Ovary (tissue), 10 donors: ENCODE data around the gene WEE2. TPM values are rescaled to one million over a fixed set of nuclear protein-coding genes. Genes with fewer than 3 reads are reported as not detected.

Experiments
- DNase-seq, 5 donors: peaks; one replicate each; pipeline ENCODE4 v3.0.0-alpha.2; 2019 to 2020
- H3K27ac ChIP-seq, 2 donors: fragments of 200-600 bp; one replicate each; pipeline versions ENCODE4 v1.5.1 to v1.8.0; 2019 to 2022
- H3K27me3 ChIP-seq: fragments of 200-600 bp; one replicate; pipeline ENCODE4 v1.8.0; 2022
- H3K36me3 ChIP-seq: fragments of 200-600 bp; sonication (generic); one replicate; pipeline ENCODE4 v1.5.1; 2019
- H3K4me1 ChIP-seq: one replicate; pipeline ENCODE4 v1.8.1; 2013; ENCODE audit warnings: mild to moderate bottlenecking, moderate library complexity; ENCODE audit not compliant: insufficient read depth
- H3K4me3 ChIP-seq: fragments of 200-600 bp; sonication (generic); one replicate; pipeline ENCODE4 v1.5.1; 2017
- H3K9me3 ChIP-seq, 2 donors: fragments of 200-600 bp in 1 of 2; sonication (generic) in 1 of 2; one replicate each; pipeline versions ENCODE4 v1.5.1 to v1.8.1; 2013 to 2019; ENCODE audit warnings: mild to moderate bottlenecking in 1 of 2, moderate library complexity in 1 of 2
- EP300 ChIP-seq: sonication (generic); formaldehyde crosslinking; IDR thresholded peaks from one replicate; pipeline ENCODE4 v1.6.1; 2017; ENCODE audit warnings: antibody characterized with exemption
- POLR2A ChIP-seq: fragments of 450-650 bp; IDR thresholded peaks from one replicate; pipeline ENCODE4 v1.6.1; 2017; ENCODE audit warnings: antibody characterized with exemption, mild to moderate bottlenecking, moderate library complexity
- WGBS, 3 donors: extraction: QIAGEN DNeasy Blood & Tissue Kit in 1 of 3; methylation state at CpG; one replicate each; pipeline versions ENCODE4 v1.1.5 to v1.1.7; 2013 to 2017; 5-methylcytosine and 5-hydroxymethylcytosine counted together
- intact Hi-C, 4 donors: fragments of 100-400 bp; cut with DNase I; formaldehyde crosslinking; loops; one replicate each; pipeline versions ENCODE4 v1.11.0 to v1.15.1; 2022 to 2023
- long read RNA-seq, 3 donors: library from polyadenylated mRNA in 2 of 3; unstranded in 2 of 3; transcript quantifications; one replicate each; pipeline ENCODE4 v2.0.0 and lab custom pipeline, GENCODE V29; 2021 to 2026
- polyA plus RNA-seq, 2 donors: library from polyadenylated mRNA; stranded (reverse); fragments of 200-250 nt in 1 of 2; fragments of 350-450 nt in 1 of 2; fragmentation: Illumina TruSeq in 1 of 2; extraction: RNeasy Lipid Tissue Mini Kit (QIAGEN cat#74804) in 1 of 2; gene quantifications; one replicate each; pipeline ENCODE4 v1.2.3, GENCODE V29; 2013 to 2014
- total RNA-seq, 7 donors: library from RNA; depleted of rRNA in 2 of 7; stranded (reverse); fragments of >200 nt in 2 of 7; fragmentation: NEBNext Ultra II Directional in 3 of 7; extraction: Animal tissue kit (Norgen Biotek cat#: 25700) in 3 of 7; gene quantifications; one replicate each; pipeline versions ENCODE4 v1.1.0 to v1.2.4, GENCODE V29; 2016 to 2023
- TF ChIP-seq, protein P1 (sequence below), 3 donors: fragments of 450-650 bp in 2 of 3; fragments of 200-600 bp in 1 of 3; IDR thresholded peaks; one replicate each; pipeline versions ENCODE4 v1.5.1 to v1.8.0; 2016 to 2022; ENCODE audit warnings: antibody characterized with exemption in 3 of 3, mild to moderate bottlenecking in 1 of 3
- donor health status: DM: no; HTN: no; CAD: no; lungs with moderate emphysema.
- donor health status: DM: no; HTN: no; CAD: no.
- donor health status: Bipolar disorder and iron deficiency.
- donor health status: DM: yes; HTN: yes; CAD: no.
- donor health status: DM: no; HTN: no; CAD: no.
- donor health status: DM: yes; HTN: yes; CAD: no.

The WEE2 gene
- under 1 TPM in 3 of 7 donors, not detected in 4; 0.07 to 0.27 (median 0.20) TPM for total RNA-seq
- polyA plus RNA-seq, result under 1 TPM in 1 of 2 donors, not detected in 1; 0.11 TPM
- long read RNA-seq, donor 1, partial matches to known transcripts, result 0 of 1 reads
- long read RNA-seq, donor 1, other reads (novel, unspliced or antisense), result 1 of 1 reads
- long read RNA-seq, donor 2, result 0 reads
- long read RNA-seq, donor 3, partial matches to known transcripts, result 0 of 1 reads
- long read RNA-seq, donor 3, other reads (novel, unspliced or antisense), result 1 of 1 reads

DNA sequence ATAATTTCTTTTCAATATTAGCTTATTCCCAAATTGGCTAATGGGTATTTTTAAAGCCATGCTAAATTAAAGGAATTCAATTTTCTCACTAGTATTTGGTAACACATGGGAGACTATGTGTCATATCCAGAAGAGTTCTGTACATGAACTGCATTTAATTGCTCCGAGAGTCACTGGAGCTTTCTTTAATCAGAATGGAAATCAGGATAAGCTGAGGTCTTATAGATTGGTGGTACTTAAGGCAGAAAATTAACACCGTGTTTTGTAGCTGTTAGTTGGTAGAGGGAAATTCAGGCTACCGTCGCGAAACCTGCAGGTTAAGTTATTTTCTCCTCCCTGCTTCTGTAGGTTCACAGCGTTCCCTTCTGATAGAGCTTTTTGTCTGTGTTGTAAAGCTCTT, at the start of gene WEE2:
Gene WEE2 (plus strand): TSS at position 3 of the 400 bp plus-strand sequence. CDS start 406 bp downstream, outside the sequence.
- no peaks in the 10 kb centered on the region for H3K9me3 ChIP-seq
- H3K4me3 ChIP-seq, result no peak within 1 kb of the TSS
- WGBS, 3 donors, result 85 to 91% (median 90%) methylated on average over 6 of the region's 6 CpGs
- H3K27ac ChIP-seq, result no peak within 1 kb of the TSS
- TF ChIP-seq POLR2A (no peak), EP300 (no peak)
- TF ChIP-seq, protein P1, sequence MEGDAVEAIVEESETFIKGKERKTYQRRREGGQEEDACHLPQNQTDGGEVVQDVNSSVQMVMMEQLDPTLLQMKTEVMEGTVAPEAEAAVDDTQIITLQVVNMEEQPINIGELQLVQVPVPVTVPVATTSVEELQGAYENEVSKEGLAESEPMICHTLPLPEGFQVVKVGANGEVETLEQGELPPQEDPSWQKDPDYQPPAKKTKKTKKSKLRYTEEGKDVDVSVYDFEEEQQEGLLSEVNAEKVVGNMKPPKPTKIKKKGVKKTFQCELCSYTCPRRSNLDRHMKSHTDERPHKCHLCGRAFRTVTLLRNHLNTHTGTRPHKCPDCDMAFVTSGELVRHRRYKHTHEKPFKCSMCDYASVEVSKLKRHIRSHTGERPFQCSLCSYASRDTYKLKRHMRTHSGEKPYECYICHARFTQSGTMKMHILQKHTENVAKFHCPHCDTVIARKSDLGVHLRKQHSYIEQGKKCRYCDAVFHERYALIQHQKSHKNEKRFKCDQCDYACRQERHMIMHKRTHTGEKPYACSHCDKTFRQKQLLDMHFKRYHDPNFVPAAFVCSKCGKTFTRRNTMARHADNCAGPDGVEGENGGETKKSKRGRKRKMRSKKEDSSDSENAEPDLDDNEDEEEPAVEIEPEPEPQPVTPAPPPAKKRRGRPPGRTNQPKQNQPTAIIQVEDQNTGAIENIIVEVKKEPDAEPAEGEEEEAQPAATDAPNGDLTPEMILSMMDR (IDR thresholded peaks at IDR 0.05), result no peak
- intact Hi-C loops, result no loop called here
- H3K27me3 ChIP-seq, result no peaks in the 10 kb centered on the region
- no peaks in the 10 kb centered on the region for H3K36me3 ChIP-seq
- DNase-seq, result no peak
- H3K4me1 ChIP-seq, result no peaks in the 10 kb centered on the region

DNA sequence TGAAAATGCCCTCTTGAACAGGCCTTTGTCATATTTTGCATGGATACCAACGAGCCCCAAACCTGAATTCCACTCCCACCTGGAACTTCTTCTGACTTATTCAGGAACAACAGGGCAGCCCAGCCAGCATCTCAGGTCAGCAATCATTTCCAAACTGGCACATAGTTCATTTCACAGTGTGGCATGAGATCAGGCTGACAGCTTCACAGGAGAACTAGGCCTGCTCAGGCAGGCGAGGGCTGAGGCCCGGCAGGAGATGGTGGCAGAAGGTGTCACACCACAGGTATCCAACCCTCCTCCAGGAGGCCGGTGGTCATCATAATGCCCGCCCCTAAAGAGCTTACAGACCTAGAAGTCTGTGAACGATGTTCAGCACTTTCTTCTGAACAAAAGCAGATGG, 48.7 kb upstream of the WEE2 start:
- no peaks in the 10 kb centered on the region for H3K9me3 ChIP-seq
- no peaks in the 10 kb centered on the region for H3K4me1 ChIP-seq
- H3K4me3 ChIP-seq, result no peak overlapping the region
- TF ChIP-seq EP300 (no peak), POLR2A (no peak)
- TF ChIP-seq, protein P1 (IDR thresholded peaks at IDR 0.05), result no peak
- H3K27ac ChIP-seq, result no peak overlapping the region
- intact Hi-C loops, result no loop called here
- no peaks in the 10 kb centered on the region for H3K36me3 ChIP-seq
- DNase-seq, result no peak
- H3K27me3 ChIP-seq, result no peaks in the 10 kb centered on the region
- 86 to 91% (median 87%) methylated on average over 6 of the region's 6 CpGs for WGBS, 3 donors

DNA sequence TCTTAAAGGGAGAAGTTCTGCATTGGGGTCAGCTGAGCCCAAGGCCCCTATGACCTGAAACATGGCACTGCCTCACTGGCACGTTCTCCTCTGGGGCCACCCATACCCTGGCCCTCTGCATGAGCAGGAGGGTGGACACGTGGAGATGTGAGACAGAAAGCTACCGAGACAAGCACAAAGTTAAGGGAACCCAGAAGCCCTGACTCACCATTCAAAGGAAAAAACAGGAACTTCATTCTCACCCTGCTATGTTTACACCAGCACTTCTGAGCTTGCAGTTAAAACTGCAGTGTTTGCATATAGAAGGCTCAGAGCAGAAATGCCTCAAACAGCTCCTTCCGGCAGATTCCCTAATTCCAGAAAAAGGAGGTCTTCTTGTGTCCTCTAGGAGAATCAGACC, 47.9 kb upstream of the WEE2 start:
- H3K9me3 ChIP-seq, result no peaks in the 10 kb centered on the region
- TF ChIP-seq, protein P1 (IDR thresholded peaks at IDR 0.05), result no peak
- TF ChIP-seq EP300, result no peak
- no peak for TF ChIP-seq POLR2A
- H3K4me3 ChIP-seq, result no peak overlapping the region
- H3K4me1 ChIP-seq, result no peaks in the 10 kb centered on the region
- no peak for DNase-seq
- H3K36me3 ChIP-seq, result no peaks in the 10 kb centered on the region
- 72 to 80% (median 79%) methylated on average over 4 of the region's 4 CpGs for WGBS, 3 donors
- H3K27ac ChIP-seq, result no peak overlapping the region
- no peaks in the 10 kb centered on the region for H3K27me3 ChIP-seq
- intact Hi-C loops, result no loop called here

DNA sequence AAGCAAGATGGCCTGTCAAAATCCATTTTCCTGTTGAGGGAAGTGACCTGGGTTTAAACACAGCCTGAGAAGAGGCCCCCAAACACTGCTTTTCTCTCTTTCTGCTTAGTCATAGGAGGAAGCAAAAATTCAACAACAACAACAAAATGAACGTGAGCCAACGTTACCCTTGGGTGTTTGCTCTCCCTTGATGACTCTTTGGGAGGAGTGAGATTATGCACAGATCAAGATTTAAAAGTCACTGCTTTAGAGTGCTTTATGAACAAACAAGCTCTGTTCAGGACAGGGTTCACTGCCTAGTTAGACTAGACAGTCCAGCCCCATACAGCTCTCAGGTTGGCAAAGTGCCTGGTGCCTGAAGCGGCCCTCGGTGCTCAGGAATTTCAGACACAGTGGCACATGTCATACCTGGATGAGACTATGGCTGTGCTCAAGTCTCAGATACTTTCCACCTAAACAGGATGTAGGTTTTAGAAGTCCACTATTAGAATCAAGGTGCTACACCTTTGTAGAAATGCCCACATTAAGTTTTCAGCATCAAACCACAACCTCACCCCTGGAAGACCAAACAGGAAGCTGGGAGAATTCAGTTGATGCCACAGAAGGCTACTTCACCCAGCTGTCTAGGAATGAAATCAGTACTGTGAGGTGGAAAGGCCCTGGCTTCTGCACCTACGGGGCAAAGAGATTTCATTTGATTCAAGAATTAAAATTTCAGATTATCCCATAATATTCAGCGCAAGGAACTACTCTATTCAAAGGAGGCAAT, 44.9 kb upstream of the WEE2 start:
- no peak for TF ChIP-seq POLR2A
- TF ChIP-seq, protein P1 (IDR thresholded peaks at IDR 0.05), result no peak
- no peak for TF ChIP-seq EP300
- H3K4me3 ChIP-seq, result no peak overlapping the region
- no peaks in the 10 kb centered on the region for H3K36me3 ChIP-seq
- WGBS, 3 donors, result 58 to 68% (median 61%) methylated on average over 6 of the region's 6 CpGs
- no peaks in the 10 kb centered on the region for H3K4me1 ChIP-seq
- intact Hi-C loops, result no loop called here
- H3K27ac ChIP-seq, result no peak overlapping the region
- no peaks in the 10 kb centered on the region for H3K27me3 ChIP-seq
- no peaks in the 10 kb centered on the region for H3K9me3 ChIP-seq
- no peak for DNase-seq
